ENCODE results near the gene PDK3. TPM values are rescaled to one million over a fixed set of nuclear protein-coding genes. Genes with fewer than 3 reads are reported as not detected.

The PDK3 gene
- total RNA-seq, 1 experiment from 2014 or later: 47.3 TPM

DNA sequence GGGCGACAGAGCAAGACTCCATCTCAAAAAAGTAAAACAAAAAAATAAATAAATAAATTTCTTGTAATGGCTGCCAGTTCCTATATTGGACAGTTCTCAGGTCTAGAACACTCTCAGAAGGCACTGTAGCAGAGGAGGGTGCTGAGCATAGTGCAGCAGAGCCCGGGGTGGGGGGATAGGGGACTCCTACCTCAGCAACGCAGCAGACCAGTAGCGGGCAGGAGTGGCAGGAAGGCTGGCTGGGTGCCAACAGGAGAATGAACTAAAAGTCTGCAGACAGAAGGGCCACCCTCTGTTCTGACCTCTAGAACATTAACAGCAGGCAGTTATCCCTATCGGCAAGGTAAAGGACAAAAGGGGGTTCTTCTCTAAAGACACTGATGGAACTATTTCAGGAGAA is 20.2 kb downstream of the PDK3 start:
- H2BK12ac ChIP-seq (ENCODE audit: insufficient read length, low read depth, low read length): no peak overlapping the region
- H3K23ac ChIP-seq (ENCODE audit: insufficient read length, low read depth, low read length): no peak overlapping the region
- no peak overlapping the region for H2BK15ac ChIP-seq (ENCODE audit: low read depth, low read length)
- no peak overlapping the region for H2AK5ac ChIP-seq (ENCODE audit: insufficient read length, low read length)
- Mint-ChIP-seq H3K9me3 (peaks cover 0 to 2% of the 10 kb centered on the region in 2 experiments; a peak in 1 of 5 replicates), H3K27ac (peak overlapping the region; percentile 9 to 31 (median 27); a peak in 2 of 7 replicates), H3K4me3 (no peak overlapping the region), H3K4me1 (peaks cover 4 to 10% of the 10 kb centered on the region in 2 experiments), H3K36me3 (ENCODE audit: insufficient read depth in 1 of 3, low read depth in 3 of 3) (peaks cover 2 to 29% (median 5%) of the 10 kb centered on the region in 3 experiments; a peak in 6 of 7 replicates), H3K27me3 (ENCODE audit: low read depth) (no peaks in the 10 kb centered on the region)
- DNase-seq: no peak
- no peak overlapping the region for H3K4ac ChIP-seq (ENCODE audit: low read depth, low read length)
- WGBS (ENCODE audit: extremely low coverage, insufficient read length, low lambda C conversion rate): no CpG with 5 or more reads among the region's 5 CpGs
- H4K5ac ChIP-seq (ENCODE audit: insufficient read length, low read depth, low read length): no peak overlapping the region
- H3K56ac ChIP-seq (ENCODE audit: insufficient read length, low read depth, low read length): no peak overlapping the region
- TF ChIP-seq, protein P1, sequence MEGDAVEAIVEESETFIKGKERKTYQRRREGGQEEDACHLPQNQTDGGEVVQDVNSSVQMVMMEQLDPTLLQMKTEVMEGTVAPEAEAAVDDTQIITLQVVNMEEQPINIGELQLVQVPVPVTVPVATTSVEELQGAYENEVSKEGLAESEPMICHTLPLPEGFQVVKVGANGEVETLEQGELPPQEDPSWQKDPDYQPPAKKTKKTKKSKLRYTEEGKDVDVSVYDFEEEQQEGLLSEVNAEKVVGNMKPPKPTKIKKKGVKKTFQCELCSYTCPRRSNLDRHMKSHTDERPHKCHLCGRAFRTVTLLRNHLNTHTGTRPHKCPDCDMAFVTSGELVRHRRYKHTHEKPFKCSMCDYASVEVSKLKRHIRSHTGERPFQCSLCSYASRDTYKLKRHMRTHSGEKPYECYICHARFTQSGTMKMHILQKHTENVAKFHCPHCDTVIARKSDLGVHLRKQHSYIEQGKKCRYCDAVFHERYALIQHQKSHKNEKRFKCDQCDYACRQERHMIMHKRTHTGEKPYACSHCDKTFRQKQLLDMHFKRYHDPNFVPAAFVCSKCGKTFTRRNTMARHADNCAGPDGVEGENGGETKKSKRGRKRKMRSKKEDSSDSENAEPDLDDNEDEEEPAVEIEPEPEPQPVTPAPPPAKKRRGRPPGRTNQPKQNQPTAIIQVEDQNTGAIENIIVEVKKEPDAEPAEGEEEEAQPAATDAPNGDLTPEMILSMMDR (conservative IDR thresholded peaks at IDR 0.05): no peak
- no peak overlapping the region for H3T11ph ChIP-seq (ENCODE audit: low read length)
- H2AFZ ChIP-seq (ENCODE audit: low read length): no peak overlapping the region
- H2BK5ac ChIP-seq (ENCODE audit: insufficient read length, low read length): no peak overlapping the region
- no peak overlapping the region for H2BK20ac ChIP-seq (ENCODE audit: low read depth, low read length, poor library complexity, severe bottlenecking)
- H3K14ac ChIP-seq (ENCODE audit: insufficient read depth, low read length): no peak overlapping the region
- H3K79me1 ChIP-seq (ENCODE audit: insufficient read depth, low read depth, low read length, poor library complexity, severe bottlenecking): peaks cover 5% of the 10 kb centered on the region
- no peaks in the 10 kb centered on the region for H3K9me3 ChIP-seq (ENCODE audit: control insufficient read depth, low read depth, low read length)
- no peaks in the 10 kb centered on the region for H3K23me2 ChIP-seq (ENCODE audit: insufficient read length, low read depth, low read length, poor library complexity, severe bottlenecking)
- no peak overlapping the region for H3K4me2 ChIP-seq (ENCODE audit: insufficient read depth, insufficient read length, low read length)
- H3K27ac ChIP-seq (ENCODE audit: insufficient read length, low read depth, low read length): no peak overlapping the region
- H3K27me3 ChIP-seq (ENCODE audit: insufficient read depth, low read length): no peaks in the 10 kb centered on the region
- H3K18ac ChIP-seq (ENCODE audit: insufficient read length, low read depth, low read length): no peak overlapping the region
- no peak overlapping the region for H2BK120ac ChIP-seq (ENCODE audit: low read depth, low read length, poor library complexity, severe bottlenecking)
- no peak overlapping the region for H4K91ac ChIP-seq (ENCODE audit: insufficient read length, low read depth, low read length)
- no peak overlapping the region for H4K8ac ChIP-seq (replicated peaks; ENCODE audit: insufficient read length, low read depth, low read length)
- H4K20me1 ChIP-seq (ENCODE audit: control insufficient read depth, insufficient read depth, insufficient read length): no peaks in the 10 kb centered on the region
- peaks cover 2% of the 10 kb centered on the region; the same call in 1 of the 2 replicates for H3K79me2 ChIP-seq (ENCODE audit: insufficient read depth, low read length)
- no peaks in the 10 kb centered on the region; the same call in 1 of the 2 replicates for H3K4me1 ChIP-seq (ENCODE audit: insufficient read depth, low read length)
- no peak overlapping the region for H3K9ac ChIP-seq (ENCODE audit: extremely low read depth, insufficient read length, low read length)

All from H9 (cell line).